DMS79 (cell line): ENCODE results near the gene PF4V1.
"Not testable (repeated sequence)": the region's sequence is repeated elsewhere in the genome, so short reads cannot be mapped to it uniquely, and the experiment has no call there.

ENCODE experiments used
- DNase-seq: peaks from one replicate; lab custom pipeline; 2025; lab: John Stamatoyannopoulos, UW

The PF4V1 gene

DNA sequence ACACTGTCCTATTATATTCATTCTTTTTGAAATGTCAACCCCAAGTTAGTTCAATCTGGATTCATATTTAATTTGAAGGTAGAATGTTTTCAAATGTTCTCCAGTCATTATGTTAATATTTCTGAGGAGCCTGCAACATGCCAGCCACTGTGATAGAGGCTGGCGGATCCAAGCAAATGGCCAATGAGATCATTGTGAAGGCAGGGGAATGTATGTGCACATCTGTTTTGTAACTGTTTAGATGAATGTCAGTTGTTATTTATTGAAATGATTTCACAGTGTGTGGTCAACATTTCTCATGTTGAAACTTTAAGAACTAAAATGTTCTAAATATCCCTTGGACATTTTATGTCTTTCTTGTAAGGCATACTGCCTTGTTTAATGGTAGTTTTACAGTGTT lies 17.7 kb downstream of the PF4V1 start:
- DNase-seq: no peak

DNA sequence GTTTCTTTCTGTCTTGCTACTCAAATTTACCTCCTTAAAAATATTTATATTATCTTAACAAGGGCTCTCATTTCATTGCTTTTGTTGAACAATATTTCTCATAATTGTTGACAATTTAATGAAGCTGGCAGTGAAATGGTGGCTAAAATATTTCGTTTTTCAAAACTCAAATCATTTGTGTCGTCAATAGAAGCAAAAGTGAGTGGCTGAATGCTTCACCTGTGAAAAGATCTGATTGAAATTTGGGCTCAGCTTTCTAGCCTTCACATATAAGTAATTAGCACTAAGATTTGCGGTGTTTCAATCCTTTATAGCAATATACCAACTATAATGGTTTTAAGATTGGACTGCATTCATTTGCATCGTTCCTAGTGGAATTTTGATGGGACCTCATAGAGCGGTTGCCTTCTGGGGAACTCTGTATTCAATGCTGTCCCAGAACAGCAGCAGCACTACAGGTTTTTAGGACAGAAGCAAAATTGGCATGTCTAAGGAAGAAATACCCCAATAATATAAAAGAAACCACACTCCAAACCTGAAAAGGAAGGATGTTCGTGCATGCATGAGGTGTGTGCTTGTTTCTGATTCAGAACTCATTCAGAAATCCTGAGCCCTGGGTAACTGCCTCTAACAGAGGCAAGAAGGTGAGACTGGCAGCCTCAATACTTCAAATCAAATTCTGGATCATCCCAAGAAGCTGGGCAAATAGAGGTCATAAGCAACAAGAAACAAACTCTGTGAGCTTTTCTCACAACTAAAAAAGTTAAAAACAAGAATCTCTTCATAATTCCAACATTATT lies 18.6 kb downstream of the PF4V1 start:
- DNase-seq: no peak

DNA sequence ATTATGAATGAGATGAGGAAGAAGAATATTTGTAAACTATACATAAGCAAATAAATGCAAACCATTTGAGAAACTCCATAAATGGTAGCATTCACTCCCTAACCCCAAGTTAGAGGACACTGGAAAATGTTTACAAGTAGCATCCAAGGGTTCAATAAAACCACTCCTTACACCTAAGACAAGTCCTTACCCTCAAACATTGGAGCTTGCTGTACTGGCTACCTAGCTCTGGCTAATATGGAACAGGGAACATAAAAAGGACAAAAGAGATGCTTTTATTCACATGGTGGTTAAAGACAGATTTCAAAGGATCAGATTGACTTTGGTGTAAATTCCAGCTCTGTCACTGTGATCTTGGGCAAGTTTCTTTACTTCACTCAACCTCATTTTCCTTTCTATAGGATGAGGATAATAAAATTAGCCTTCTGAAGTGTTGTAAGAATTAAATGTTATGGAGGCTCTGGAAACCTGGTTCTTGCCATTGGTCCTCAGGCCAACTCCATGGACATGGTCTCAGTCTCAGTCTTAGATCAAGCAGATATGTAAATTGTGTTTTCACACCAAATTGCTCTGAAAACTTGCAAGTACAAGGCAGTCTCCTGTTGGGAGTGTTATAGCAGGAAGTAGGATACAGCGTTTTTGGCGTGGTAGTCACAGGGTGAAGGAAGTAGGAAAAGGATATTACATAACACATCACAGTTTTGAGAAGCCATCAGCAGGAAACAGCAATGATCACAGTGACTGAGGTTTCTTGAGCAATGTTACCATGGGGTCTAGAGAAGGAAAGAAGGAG lies 19.4 kb downstream of the PF4V1 start:
- no peak for DNase-seq

DNA sequence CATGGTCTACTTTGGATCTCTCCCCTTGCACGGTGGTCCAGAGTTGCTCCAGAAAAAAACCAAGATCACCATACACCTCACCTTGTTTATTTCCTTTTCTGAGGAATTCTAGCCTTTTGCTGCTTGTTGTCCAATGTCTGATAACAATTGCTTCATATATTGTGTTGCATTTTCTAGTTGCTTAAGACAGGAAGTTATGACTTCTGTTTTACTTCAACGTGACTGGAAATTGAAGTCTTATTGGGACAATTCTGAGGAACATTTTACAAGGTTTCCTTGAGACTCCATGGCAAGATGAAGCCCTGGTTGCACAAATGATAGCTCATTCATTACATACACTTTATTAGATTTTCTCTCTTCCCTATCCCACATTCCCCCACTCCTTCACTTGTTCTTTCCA lies 21.3 kb downstream of the PF4V1 start:
- no peak for DNase-seq

DNA sequence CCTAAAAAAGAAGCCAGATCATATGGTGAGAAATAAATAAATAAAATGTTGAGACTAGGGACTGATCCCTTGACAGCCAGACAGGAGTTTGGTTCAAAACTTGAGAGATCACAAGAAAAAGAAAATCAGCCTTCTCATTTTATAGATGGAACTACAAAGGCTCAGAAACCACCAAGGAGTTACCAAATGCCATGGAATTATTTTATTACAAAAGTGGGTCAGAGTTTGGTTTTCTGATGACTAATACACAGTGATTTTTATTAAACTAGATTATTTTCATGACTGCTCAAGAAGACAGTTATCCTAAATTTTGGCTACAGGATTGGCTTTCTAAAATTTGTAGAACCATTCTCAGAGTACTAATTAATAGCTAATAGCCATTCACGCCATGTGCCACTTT lies 22.3 kb downstream of the PF4V1 start:
- DNase-seq: no peak

DNA sequence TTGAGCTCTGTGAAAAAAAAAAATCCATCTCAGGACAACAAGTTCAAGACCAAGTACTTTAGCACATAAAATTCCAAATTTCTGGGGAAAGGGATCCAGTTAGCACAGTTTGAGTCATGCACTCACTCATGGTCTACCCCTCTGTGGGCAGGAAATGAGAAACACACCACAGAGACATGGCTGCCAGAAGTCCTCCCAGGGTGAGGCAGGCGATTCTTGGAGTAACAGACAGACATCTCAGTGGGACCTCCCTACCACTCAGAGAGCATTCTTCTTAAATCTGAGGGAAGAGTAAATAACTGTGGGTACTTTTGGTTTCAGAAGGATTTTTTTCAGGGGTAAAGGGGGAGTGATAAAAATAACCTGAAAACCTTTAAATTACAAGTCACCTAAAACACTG lies 30.2 kb downstream of the PF4V1 start:
- no peak for DNase-seq

DNA sequence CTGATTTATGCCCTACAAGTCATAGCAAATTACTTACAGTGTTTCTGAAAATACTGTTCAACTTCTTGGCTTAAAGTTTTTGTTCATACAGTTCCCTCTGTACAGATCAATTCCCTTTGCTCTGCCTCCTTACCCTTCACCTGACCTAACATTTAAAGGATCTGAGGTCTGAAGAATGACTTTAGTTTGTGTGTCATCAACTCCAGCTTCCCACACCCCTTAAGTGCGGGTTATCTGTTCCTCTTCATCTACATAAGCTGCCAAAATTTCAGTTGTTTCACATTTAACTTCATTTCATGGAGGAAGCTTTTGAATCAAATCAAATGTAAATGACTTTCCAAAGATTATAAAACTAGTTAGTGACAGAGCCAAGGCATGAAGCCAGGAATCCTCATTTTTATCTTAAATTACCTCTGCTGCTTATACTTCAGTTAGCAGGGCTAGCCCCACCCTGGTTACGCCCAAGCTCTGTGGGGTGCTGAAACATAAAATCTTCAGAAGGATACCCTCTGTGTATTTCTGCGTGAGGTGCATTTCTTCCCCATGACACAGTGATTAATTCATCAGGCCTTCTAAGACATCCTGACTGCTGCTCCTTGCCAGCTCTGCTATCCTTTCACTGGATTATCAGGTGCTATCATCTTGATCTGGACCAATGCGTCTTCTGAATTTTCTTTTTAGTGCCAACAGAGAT lies 32.6 kb downstream of the PF4V1 start:
- DNase-seq: no peak

DNA sequence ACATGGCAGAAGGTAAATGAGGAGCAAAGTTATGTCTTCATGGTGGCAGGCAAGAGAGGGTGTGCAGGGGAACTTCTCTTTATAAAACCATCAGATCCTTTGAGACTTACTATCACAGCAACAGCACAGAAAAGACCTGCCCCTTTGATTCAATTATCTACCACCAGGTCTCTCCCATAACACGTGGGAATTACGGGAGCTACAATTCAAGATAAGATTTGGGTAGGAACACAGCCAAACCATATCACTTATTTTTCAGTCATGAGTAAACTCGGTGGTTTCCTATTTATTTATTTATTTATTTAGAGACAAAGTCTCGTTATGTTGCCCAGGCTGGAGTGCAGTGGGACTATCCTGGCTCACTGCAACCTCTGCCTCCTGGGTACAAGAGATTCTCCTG lies 38.2 kb downstream of the PF4V1 start:
- no peak for DNase-seq

DNA sequence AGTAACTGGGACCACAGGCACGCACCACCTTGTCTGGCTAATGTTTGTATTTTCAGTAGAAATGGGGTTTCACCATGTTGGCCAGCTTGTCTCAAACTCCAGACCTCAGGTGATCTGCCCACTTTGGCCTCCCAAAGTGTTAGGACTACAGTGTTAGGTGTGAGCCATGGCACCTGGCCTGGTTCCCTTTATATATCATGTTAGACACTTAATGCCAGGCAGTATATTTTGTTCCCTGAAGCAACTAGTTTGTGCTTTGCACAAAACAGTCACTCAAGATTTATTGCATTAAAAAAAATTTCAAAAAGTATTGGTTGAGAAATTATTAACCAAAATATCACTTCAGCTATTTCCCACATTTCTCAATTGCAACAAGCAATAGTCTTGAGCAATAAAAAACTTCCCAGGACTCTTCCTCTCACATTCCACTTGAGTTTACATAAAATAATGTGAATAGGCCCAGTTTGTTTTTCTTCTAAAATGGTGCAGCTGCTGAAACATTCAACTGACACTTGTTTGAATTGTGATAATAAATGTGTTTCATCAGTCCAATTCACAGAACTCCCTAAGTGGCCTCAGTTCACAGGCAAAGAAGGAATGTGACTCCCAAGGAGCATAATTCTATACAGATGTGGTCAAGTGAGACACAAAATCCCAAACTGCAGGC lies 38.8 kb downstream of the PF4V1 start:
- no peak for DNase-seq

DNA sequence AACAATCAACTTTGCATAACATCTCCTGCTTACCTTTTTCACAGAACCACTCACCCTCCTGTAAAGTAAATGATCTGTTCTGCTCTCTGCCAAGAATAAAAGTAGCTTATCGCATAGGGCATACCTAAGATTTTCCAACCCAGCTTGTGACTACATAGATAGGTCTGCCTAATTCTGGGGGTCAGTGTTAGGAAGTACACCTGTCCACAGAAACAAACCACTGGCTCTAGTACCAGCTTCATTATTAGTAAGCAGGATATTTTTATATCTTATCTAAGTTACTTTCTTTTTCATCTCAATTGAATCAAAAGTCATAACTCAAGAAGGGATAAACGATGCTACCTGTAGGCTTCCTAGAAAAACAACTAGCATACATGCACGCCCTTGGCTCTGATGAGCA lies 39.9 kb downstream of the PF4V1 start:
- DNase-seq: no peak

DNA sequence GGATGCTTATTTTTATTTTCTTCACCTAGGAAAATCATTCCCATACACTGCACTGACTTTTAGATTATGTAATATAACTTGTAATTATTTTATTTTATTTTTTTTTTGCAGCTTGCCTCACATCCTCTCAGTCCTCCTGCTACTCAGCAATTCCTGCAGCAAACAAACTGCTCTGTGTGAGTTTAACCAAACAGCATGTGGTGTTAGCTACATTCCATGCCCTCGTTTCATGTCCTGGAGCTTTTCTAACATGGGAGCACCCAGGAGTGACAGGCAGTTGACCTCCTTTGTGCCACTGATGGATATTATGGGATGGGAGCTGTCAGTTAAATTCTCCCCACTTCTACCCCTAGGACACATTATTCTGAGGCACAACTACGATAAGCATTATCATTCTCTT lies 40.9 kb downstream of the PF4V1 start:
- DNase-seq: no peak

DNA sequence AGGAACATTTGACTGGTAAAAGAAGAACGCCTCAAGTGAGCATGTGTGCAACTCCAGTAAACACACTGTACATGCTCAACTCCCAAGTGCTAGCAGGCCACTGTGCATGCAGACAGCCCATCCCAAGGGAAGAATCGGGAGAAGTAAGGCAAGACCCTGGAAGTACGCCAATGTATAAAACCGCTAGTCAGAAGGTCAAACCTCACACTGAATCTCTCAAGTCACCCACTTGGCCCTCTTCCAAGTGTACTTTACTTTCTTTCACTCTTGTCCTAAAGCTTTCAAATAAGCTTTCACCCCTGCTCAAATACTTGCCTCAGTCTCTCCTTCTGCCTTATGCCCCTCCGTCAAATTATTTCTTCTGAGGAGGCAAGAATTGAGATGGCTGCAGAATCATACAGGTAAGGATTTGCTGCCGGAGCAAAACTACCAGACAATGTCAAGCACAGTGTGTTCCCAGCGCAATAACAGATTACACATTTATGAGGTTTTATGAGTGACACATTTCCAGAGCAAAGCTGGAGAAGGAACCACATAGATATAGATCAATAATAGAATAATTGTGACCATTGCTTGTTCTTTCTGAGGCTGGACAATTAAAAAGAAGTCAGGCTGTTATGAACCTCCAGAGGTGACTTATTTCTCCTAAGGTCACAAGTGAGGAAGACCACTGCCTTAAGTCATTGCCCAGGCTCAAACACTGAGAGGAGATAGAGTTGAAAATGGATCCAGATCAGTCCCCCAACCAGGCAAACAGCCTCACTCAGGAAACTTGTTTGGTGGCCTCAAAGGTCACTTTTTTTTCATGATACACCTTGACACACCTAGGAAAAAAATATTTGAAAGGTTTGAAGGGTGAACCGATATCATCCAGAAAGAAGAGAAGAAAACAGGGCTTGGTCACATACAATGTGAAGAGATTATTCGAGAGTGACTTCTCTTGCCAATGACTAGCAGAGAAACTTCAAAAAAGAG lies 42.4 kb downstream of the PF4V1 start:
- no peak for DNase-seq

DNA sequence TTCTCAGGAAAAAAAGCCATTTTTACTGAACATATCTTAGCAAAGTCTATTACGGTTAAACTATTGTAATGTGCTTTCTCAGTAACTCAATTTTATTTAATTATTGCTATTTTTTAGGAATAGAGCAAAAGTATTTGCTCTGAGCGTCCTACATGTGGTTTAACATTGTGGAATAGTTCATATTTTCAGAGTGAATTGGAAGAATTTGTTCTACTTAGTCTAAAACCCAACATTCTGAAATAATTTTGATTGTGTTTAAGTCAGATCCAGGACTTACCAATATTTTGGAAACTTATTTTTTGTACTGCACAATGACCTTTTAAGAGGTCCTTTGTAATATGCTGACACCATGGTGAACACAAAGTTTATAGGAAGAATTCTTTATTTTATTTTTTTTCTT lies 43.3 kb downstream of the PF4V1 start:
- DNase-seq: no peak

DNA sequence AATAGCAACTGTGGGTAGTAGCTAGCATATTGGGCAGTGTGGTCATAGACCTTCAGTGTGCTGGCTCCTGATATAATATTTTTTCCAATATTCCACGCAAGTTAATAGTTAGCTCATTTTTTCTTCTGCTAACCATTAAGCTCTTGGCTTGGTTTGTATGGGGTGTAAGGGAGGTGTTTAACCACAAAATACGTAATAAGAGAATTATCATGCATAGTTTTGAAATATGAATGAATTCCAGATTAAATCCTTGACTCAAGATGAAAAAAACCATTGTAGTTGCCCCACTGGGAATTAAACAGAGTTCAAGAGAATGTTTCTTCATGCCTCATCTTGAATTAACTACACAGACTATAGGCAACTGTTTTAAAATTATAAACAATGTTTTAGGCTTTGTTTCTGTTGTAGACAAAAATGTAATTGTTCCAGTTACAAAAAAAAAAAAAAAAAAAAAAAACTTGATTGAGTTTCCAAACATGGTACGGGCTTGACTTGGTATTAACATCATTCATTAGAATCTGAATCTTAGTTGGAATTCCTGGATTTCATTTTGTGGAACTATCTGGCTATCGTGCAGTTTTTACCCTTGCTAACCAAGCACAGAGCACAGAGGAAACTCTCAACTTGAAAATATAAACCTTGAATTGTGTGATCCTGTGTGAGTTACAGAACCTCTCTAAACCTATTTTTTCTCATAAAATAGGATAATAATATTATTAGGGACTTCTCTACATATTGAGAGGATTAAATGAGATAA lies 44.5 kb downstream of the PF4V1 start:
- no peak for DNase-seq

DNA sequence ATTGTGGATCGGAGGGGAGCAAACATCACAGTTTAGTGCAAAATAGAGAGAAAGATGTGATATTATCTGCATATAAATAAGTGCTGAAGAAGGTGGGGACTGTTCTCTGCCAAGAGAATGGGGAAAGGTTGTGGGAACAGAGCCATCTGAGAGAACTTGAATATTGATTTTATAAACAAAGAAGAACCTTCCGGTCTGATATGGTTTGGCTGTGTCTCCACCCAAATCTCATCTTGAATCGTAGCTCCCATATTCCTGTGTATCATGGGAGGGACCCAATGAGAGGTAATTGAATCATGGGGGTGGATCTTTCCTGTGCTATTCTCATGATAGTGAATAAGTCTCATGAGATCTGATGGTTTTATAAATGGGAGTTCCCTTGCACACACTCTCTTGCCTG lies 46.2 kb downstream of the PF4V1 start:
- not testable (repeated sequence) for DNase-seq

DNA sequence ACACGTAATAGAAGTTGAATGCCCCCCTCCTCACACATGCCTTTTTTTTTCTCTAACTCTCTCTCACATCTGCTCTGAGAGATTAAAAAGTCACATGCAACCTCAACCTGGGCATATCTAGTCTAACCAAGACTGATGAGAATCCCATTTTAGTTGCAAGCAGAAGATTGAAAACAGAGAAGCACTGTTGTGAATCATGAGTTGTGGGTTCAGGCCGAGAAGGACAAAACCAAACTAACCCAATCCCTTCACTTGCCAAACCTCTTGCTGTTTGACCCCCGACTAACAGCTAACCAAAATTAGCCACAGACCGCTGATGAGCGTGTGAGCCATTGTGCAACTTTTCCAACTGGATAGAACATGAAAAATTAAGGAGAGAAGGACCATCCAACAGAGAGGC lies 47.9 kb downstream of the PF4V1 start:
- DNase-seq: no peak

DNA sequence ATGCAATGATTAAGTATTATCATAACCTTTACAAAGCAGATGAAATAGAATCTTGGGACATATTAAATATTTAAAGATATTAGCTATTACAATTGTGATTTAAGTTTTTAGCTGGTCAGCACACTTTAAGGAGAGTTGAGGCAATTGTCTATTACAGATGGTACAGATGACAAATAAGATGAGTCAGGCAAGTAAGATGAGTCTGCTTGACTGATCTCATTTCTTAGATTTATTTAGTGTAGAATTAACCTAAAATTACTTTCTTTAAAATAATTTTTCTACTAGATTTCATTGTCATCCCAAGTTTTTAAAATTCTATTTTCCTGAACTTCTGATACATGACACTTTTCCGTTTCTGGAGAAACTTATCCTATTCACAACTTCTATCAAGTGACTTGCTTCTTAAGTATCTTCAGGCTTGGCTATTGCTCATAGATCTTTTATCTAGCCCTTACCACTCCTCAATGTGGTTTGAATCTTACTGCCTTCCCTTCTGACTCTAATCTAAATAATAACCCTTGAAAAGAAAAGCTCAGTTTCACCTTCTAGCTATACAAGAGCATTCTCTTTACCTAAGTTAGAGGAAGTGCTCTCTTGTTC lies 49.0 kb downstream of the PF4V1 start:
- no peak for DNase-seq

DNA sequence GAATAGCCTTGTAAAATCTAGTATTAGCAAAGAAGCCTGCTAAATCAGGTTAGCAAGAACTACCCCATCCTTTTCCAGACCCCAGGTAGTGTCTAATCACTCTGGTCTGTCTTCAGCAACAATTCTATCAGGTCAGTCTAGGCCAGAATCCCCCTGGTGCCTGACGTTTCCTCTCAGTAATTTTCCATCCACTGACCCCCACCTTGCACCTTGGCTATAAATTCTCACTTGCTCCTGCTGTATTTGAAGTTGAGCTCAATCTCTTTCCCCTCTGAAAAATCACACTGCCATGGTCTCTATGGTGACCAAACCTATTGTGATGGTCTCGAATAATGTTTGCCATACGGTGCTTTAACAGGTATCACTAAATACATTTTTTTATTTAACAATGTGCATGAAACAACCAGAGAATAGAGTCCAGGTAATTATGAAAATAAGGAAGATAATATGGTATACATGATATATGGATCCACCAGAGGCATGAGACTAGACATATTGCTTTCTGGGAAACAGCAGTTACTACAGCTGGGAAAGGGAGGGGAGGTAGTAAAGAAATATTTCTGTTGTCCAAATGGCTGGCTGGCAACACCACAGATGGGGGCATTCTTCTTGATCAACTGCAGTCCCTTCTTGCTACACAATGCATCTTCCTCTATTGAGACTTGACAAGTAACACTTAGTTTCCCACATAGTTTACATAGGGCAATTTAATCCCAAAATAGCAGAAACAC lies 49.9 kb downstream of the PF4V1 start:
- no peak for DNase-seq
